B cell (primary cell): ENCODE data around the gene LTB. TPM values are rescaled to one million over a fixed set of nuclear protein-coding genes. Genes with fewer than 3 reads are reported as not detected.

ENCODE experiments used
- ATAC-seq: fragments of 200-7000 bp; cut with Tn5 transposase; one replicate; pipeline ENCODE4 v1.10.0; 2021; ENCODE audit warnings: low read depth, mild to moderate bottlenecking, moderate number of reproducible peaks, moderate library complexity
- CTCF ChIA-PET: fragments of 350-600 bp; sonication (Branson Sonifier 250); formaldehyde crosslinking; loops from one replicate; lab custom pipeline; 2021; ENCODE audit warnings: antibody characterized with exemption, inconsistent platforms; lab: Charles Lee
- POLR2A ChIA-PET: fragments of 350-600 bp; sonication (Branson Sonifier 250); formaldehyde crosslinking; loops from one replicate; lab custom pipeline; 2021; ENCODE audit warnings: antibody characterized with exemption; lab: Charles Lee
- DNase-seq: peaks from one replicate; pipeline ENCODE4 v3.0.0; 2013
- H2AFZ ChIP-seq: 2 replicates; pipeline ENCODE4 v1.6.1; 2012; ENCODE audit warnings: mild to moderate bottlenecking, low read depth, low read length; ENCODE audit not compliant: insufficient read depth, poor library complexity, severe bottlenecking
- H3K27ac ChIP-seq, 2 donors: 1 replicate in 1 of 2; 2 replicates in 1 of 2; pipeline ENCODE4 v1.5.1; 2012 to 2013; ENCODE audit warnings: low read length in 2 of 2, mild to moderate bottlenecking in 2 of 2, moderate library complexity in 1 of 2
- H3K27me3 ChIP-seq, 4 experiments: fragments of 200-600 bp in 1 of 4; sonication (generic) in 1 of 4; replicated peaks in 1 of 4; 1 replicate in 2 of 4; 2 replicates in 2 of 4; pipeline versions ENCODE4 v1.6.1 to v1.7.0; 2013 to 2016; ENCODE audit warnings: low read length in 3 of 4, mild to moderate bottlenecking in 2 of 4, mixed read lengths in 1 of 4, moderate library complexity in 1 of 4; ENCODE audit not compliant: insufficient read depth in 4 of 4, control insufficient read depth in 3 of 4; ENCODE audit errors: control extremely low read depth in 1 of 4
- H3K36me3 ChIP-seq, 2 experiments: replicated peaks in 1 of 2; 1 replicate in 1 of 2; 2 replicates in 1 of 2; pipeline versions ENCODE4 v1.6.1 to v1.7.1; 2013; ENCODE audit warnings: low read length in 1 of 2; ENCODE audit not compliant: insufficient read depth in 2 of 2, control insufficient read depth in 1 of 2; ENCODE audit errors: control extremely low read depth in 1 of 2, extremely low read depth in 1 of 2
- H3K4me1 ChIP-seq, 2 donors: fragments of 200-600 bp in 1 of 2; sonication (generic) in 1 of 2; 1 replicate in 1 of 2; 2 replicates in 1 of 2; pipeline versions ENCODE4 v1.5.1 to v1.6.1; 2013 to 2017; ENCODE audit warnings: low read length in 2 of 2; ENCODE audit not compliant: control insufficient read depth in 2 of 2, insufficient read depth in 2 of 2
- H3K4me2 ChIP-seq: replicated peaks from 2 replicates; pipeline ENCODE3; 2012; ENCODE audit warnings: mild to moderate bottlenecking, low read depth, low read length; ENCODE audit not compliant: poor library complexity, severe bottlenecking
- H3K4me3 ChIP-seq, 5 experiments: fragments of 200-600 bp in 1 of 5; sonication (generic) in 1 of 5; 1 replicate in 3 of 5; 2 replicates in 2 of 5; pipeline versions ENCODE4 v1.5.1 to v1.7.0; 2011 to 2016; ENCODE audit warnings: low read length in 4 of 5, mild to moderate bottlenecking in 4 of 5, low read depth in 2 of 5, control low read depth in 1 of 5, moderate library complexity in 1 of 5; ENCODE audit not compliant: insufficient read depth in 1 of 5; ENCODE audit errors: control extremely low read depth in 1 of 5, extremely low read depth in 1 of 5
- H3K79me2 ChIP-seq: fragments of 200-600 bp; sonication (generic); one replicate; pipeline ENCODE4 v1.6.0; 2016; ENCODE audit warnings: low read length; ENCODE audit not compliant: control insufficient read depth, insufficient read depth
- H3K9ac ChIP-seq: fragments of 200-600 bp; sonication (generic); 2 replicates; pipeline ENCODE4 v1.6.1; 2017; ENCODE audit warnings: mild to moderate bottlenecking, low read length, moderate library complexity
- H3K9me3 ChIP-seq, 3 donors: one replicate each; pipeline versions ENCODE4 v1.6.1 to v1.7.1; 2013; ENCODE audit warnings: low read length in 2 of 3; ENCODE audit not compliant: control insufficient read depth in 2 of 3, insufficient read depth in 1 of 3; ENCODE audit errors: control extremely low read depth in 1 of 3
- H4K20me1 ChIP-seq: 2 replicates; pipeline ENCODE4 v1.6.0; 2012; ENCODE audit warnings: mild to moderate bottlenecking, low read length; ENCODE audit not compliant: insufficient read depth, control insufficient read depth, poor library complexity, severe bottlenecking
- H3K27ac Mint-ChIP-seq: one replicate; pipeline ENCODE4 v1.8.0; 2021; ENCODE audit warnings: mixed read lengths
- H3K27me3 Mint-ChIP-seq: one replicate; pipeline ENCODE4 v1.8.0; 2021; ENCODE audit warnings: mixed read lengths
- H3K4me1 Mint-ChIP-seq: one replicate; pipeline ENCODE4 v1.8.0; 2021; ENCODE audit warnings: mixed read lengths
- H3K4me3 Mint-ChIP-seq: one replicate; pipeline ENCODE4 v1.8.0; 2021; ENCODE audit warnings: mixed read lengths
- H3K9me3 Mint-ChIP-seq: one replicate; pipeline ENCODE4 v1.8.0; 2022; ENCODE audit warnings: mixed read lengths; ENCODE audit not compliant: insufficient read depth
- EZH2 ChIP-seq: IDR thresholded peaks from 2 replicates; pipeline ENCODE4 v1.6.1; 2012; ENCODE audit warnings: borderline replicate concordance, low read depth, mild to moderate bottlenecking, moderate library complexity, low read length; ENCODE audit not compliant: insufficient read depth, poor library complexity, severe bottlenecking
- WGBS: methylation state at CpG from one replicate; pipeline ENCODE4 v1.1.5; 2013; ENCODE audit warnings: missing lambda C conversion rate; ENCODE audit not compliant: insufficient coverage; 5-methylcytosine and 5-hydroxymethylcytosine counted together
- intact Hi-C: fragments of 100-400 bp; cut with micrococcal nuclease; formaldehyde crosslinking; loops from one replicate; pipeline ENCODE4 v1.10.0; 2022
- polyA plus RNA-seq: library from polyadenylated mRNA; depleted of rRNA; stranded (reverse); fragments of >200 nt; gene quantifications from 2 replicates; pipeline ENCODE4 v1.2.3, GENCODE V29; 2012
- total RNA-seq, 2 donors: library from RNA; stranded (reverse); fragments of 120-200 nt in 1 of 2; gene quantifications; 1 replicate in 1 of 2; 2 replicates in 1 of 2; pipeline versions ENCODE4 v1.2.3 to v1.2.4, GENCODE V29; 2013 to 2022
- TF ChIP-seq, protein P1 (sequence below): fragments of 200-600 bp; IDR thresholded peaks from one replicate; pipeline ENCODE4 v1.8.0; 2022; ENCODE audit warnings: antibody characterized with exemption, mild to moderate bottlenecking

The LTB gene
- total and polyA plus RNA-seq, 2 donors (not counting 1 experiment from before 2014, with no cell fraction given) = 488 to 938 TPM

DNA sequence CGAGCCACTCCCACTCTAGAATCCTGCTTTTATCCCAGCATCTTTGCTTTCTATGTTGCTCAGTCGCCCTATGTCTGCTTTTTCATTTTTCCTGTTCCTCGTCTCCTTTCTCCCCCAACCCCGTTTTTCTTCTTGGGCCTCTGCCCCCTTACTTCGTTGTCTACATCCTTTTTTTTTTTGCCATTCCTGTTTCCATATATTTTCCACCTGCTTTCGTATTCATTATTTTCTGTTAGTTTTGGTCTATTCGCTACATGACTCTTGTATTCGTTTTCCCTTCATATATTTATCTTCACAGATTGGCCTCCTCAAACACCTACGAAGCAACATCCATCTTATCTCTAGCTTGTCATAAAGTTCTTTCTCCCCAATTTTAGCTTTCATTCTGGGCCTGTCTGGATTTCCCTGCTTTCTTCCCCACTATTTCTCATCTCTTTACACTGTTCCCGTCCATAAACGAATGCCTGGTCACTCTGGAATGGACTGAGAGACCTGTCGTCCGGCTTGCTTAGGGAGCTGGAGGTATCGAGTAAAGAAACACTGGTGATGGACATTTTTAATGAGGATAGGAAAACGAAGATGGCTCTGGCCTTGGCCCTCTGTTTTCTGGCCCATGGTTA, 39.2 kb upstream of the LTB start:
- peak overlapping the region; percentile 97 to 99 for H3K27ac ChIP-seq
- H3K27me3 ChIP-seq = no peaks in the 10 kb centered on the region
- WGBS = 43% methylated on average over 13 of the region's 15 CpGs
- H3K4me2 ChIP-seq = peak overlapping the region; percentile 90
- Mint-ChIP-seq H3K4me1 (peaks cover 31% of the 10 kb centered on the region), H3K27ac (peak overlapping the region; percentile 95), H3K4me3 (peak overlapping the region; percentile 86), H3K27me3 (no peaks in the 10 kb centered on the region), H3K9me3 (no peaks in the 10 kb centered on the region)
- ATAC-seq (no peak), DNase-seq (no peak)
- H3K9ac ChIP-seq = peak overlapping the region; percentile 90
- peaks cover 0 to 6% (median 0%) of the 10 kb centered on the region in 3 donors for H3K9me3 ChIP-seq
- ChIA-PET CTCF (interaction anchor here (1.0 to 2.3 kb wide), 5 partner anchors 14 to 70 kb away, joined by 4 to 11 read pairs (median 5); partner anchors contain the start of gene BAG6), POLR2A (interaction anchor here (0.6 to 1.7 kb wide), 7 partner anchors 17 to 173 kb away, joined by 3 to 7 read pairs (median 5); partner anchors contain the start of genes BAG6, C6orf47, LST1 and NCR3)
- intact Hi-C loops = loop anchor here (5.0 kb wide), 3 partner anchors 186 to 336 kb away; partner anchors contain the start of genes EHMT2, LSM2, NELFE and SKIC2
- H4K20me1 ChIP-seq = peaks cover 6% of the 10 kb centered on the region
- peaks cover 21% of the 10 kb centered on the region for H3K79me2 ChIP-seq
- H2AFZ ChIP-seq = peak overlapping the region; percentile 70
- H3K4me1 ChIP-seq = peaks cover 12 to 21% of the 10 kb centered on the region in 2 donors
- peak overlapping the region; percentile 69 to 90 (median 84) for H3K4me3 ChIP-seq
- no peak for TF ChIP-seq EZH2
- TF ChIP-seq, protein P1, sequence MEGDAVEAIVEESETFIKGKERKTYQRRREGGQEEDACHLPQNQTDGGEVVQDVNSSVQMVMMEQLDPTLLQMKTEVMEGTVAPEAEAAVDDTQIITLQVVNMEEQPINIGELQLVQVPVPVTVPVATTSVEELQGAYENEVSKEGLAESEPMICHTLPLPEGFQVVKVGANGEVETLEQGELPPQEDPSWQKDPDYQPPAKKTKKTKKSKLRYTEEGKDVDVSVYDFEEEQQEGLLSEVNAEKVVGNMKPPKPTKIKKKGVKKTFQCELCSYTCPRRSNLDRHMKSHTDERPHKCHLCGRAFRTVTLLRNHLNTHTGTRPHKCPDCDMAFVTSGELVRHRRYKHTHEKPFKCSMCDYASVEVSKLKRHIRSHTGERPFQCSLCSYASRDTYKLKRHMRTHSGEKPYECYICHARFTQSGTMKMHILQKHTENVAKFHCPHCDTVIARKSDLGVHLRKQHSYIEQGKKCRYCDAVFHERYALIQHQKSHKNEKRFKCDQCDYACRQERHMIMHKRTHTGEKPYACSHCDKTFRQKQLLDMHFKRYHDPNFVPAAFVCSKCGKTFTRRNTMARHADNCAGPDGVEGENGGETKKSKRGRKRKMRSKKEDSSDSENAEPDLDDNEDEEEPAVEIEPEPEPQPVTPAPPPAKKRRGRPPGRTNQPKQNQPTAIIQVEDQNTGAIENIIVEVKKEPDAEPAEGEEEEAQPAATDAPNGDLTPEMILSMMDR = no peak
- peaks cover 5 to 40% of the 10 kb centered on the region in 2 experiments for H3K36me3 ChIP-seq
